Thyroid gland (tissue), 4 donors: ENCODE results near the gene ATP13A3. TPM values are rescaled to one million over a fixed set of nuclear protein-coding genes. Genes with fewer than 3 reads are reported as not detected.

Experiments
- DNase-seq, 2 donors: peaks; one replicate each; pipeline ENCODE4 v3.0.0-alpha.2; 2019
- H3K27ac ChIP-seq, 3 donors: fragments of 200-600 bp; sonication (generic); 1 replicate in 2 of 3; 2 replicates in 1 of 3; pipeline ENCODE4 v1.5.1; 2016 to 2019; ENCODE audit warnings: mild to moderate bottlenecking in 1 of 3, moderate library complexity in 1 of 3
- H3K27me3 ChIP-seq: fragments of 200-600 bp; sonication (generic); one replicate; pipeline ENCODE4 v1.5.1; 2019
- H3K36me3 ChIP-seq, 2 donors: fragments of 200-600 bp; sonication (generic); one replicate each; pipeline ENCODE4 v1.5.1; 2016 to 2019
- H3K4me1 ChIP-seq, 2 donors: fragments of 200-600 bp; sonication (generic); one replicate each; pipeline ENCODE4 v1.5.1; 2017 to 2019
- H3K4me3 ChIP-seq, 3 donors: fragments of 200-600 bp; sonication (generic); replicated peaks in 1 of 3; 1 replicate in 2 of 3; 2 replicates in 1 of 3; pipeline ENCODE4 v1.5.1; 2016; ENCODE audit warnings: mild to moderate bottlenecking in 1 of 3
- H3K9me3 ChIP-seq: fragments of 200-600 bp; sonication (generic); one replicate; pipeline ENCODE4 v1.5.1; 2017
- POLR2A ChIP-seq, 2 donors: fragments of 450-650 bp; IDR thresholded peaks; one replicate each; pipeline ENCODE4 v1.6.1; 2017; ENCODE audit warnings: antibody characterized with exemption in 2 of 2, mild to moderate bottlenecking in 2 of 2, moderate library complexity in 1 of 2
- WGBS, 2 donors: methylation state at CpG; one replicate each; pipeline ENCODE4 v1.1.5; 2017; 5-methylcytosine and 5-hydroxymethylcytosine counted together
- intact Hi-C: fragments of 100-400 bp; cut with DNase I; formaldehyde crosslinking; loops from one replicate; pipeline ENCODE4 v1.15.1; 2023
- total RNA-seq, 4 donors: library from RNA; depleted of rRNA; stranded (reverse); fragments of >200 nt; gene quantifications; one replicate each; pipeline ENCODE4 v1.2.3, GENCODE V29; 2016
- TF ChIP-seq, protein P1 (sequence below), 6 experiments: fragments of 200-600 bp in 3 of 6; fragments of 450-650 bp in 3 of 6; sonication (generic) in 3 of 6; IDR thresholded peaks; one replicate each; pipeline ENCODE4 v1.5.1; 2016 to 2019; ENCODE audit warnings: antibody characterized with exemption in 6 of 6, mild to moderate bottlenecking in 2 of 6, inconsistent platforms in 1 of 6, moderate library complexity in 1 of 6

The ATP13A3 gene
- total RNA-seq, 4 donors from 2014 or later: 262 to 426 (median 341) TPM

GRCh38 chr3:194481103-194481502 is 5.7 kb downstream of the ATP13A3 start:
- Histone ChIP-seq H3K9me3 (no peaks in the 10 kb centered on the region), H3K4me3 (no peak overlapping the region), H3K27ac (peak overlapping the region; percentile 34 to 66 (median 46)), H3K4me1 (peaks cover 57 to 71% of the 10 kb centered on the region in 2 donors), H3K36me3 (no peaks in the 10 kb centered on the region), H3K27me3 (no peaks in the 10 kb centered on the region)
- intact Hi-C loops: no loop called here
- TF ChIP-seq, protein P1, sequence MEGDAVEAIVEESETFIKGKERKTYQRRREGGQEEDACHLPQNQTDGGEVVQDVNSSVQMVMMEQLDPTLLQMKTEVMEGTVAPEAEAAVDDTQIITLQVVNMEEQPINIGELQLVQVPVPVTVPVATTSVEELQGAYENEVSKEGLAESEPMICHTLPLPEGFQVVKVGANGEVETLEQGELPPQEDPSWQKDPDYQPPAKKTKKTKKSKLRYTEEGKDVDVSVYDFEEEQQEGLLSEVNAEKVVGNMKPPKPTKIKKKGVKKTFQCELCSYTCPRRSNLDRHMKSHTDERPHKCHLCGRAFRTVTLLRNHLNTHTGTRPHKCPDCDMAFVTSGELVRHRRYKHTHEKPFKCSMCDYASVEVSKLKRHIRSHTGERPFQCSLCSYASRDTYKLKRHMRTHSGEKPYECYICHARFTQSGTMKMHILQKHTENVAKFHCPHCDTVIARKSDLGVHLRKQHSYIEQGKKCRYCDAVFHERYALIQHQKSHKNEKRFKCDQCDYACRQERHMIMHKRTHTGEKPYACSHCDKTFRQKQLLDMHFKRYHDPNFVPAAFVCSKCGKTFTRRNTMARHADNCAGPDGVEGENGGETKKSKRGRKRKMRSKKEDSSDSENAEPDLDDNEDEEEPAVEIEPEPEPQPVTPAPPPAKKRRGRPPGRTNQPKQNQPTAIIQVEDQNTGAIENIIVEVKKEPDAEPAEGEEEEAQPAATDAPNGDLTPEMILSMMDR (IDR thresholded peaks at IDR 0.05): no peak
- no peak for TF ChIP-seq POLR2A (IDR thresholded peaks at IDR 0.05)
- no peak for DNase-seq

DNA sequence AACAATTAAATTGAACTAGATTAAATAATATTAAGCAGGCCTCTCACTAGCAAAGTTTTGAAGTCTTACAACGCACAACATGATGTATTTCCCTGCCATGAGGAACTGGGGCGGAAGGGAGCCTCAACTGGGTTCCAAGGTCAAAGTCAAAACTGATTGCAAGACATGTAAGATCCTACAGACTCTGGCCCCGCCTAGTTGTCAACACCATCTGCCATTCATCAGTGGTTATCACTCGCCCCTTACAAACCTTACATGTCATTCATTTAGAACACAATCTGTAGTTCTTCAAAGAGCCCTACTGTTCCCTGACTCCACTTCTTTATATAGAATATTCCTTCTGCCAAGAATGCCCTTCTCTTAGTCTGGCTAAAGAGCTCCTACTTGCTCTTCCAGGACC is 10.0 kb downstream of the ATP13A3 start:
- Histone ChIP-seq H3K36me3 (no peaks in the 10 kb centered on the region), H3K4me1 (peaks cover 39 to 47% of the 10 kb centered on the region in 2 donors), H3K4me3 (no peak overlapping the region), H3K9me3 (no peaks in the 10 kb centered on the region), H3K27ac (no peak overlapping the region), H3K27me3 (no peaks in the 10 kb centered on the region)
- DNase-seq: no peak
- intact Hi-C loops: no loop called here
- TF ChIP-seq POLR2A (IDR thresholded peaks at IDR 0.05): no peak
- TF ChIP-seq, protein P1 (IDR thresholded peaks at IDR 0.05): no peak
- WGBS, 2 donors: 93 to 94% methylated on average over 4 of the region's 4 CpGs

DNA sequence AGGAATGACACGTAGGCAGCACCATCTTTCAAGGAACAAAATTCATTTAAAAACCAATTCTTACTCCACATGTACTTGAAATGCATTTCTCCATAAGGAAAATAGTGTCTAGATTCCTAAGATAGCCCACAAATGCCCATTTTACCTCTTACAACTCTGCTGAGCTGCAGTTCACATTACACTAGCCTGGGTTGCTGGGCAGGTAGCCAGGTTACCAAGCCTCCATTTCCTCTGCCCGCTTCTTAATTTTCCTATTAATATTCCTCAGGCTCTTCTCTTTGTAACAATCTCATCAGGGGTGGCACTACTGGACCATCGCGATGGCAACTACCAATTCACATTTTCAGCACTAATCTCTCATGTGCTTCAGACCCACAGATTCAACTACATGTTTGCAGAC is 10.8 kb downstream of the ATP13A3 start:
- no peak for TF ChIP-seq POLR2A (IDR thresholded peaks at IDR 0.05)
- TF ChIP-seq, protein P1 (IDR thresholded peaks at IDR 0.05): no peak
- no peaks in the 10 kb centered on the region for H3K36me3 ChIP-seq
- H3K4me3 ChIP-seq: no peak overlapping the region
- H3K27me3 ChIP-seq: no peaks in the 10 kb centered on the region
- H3K4me1 ChIP-seq: peaks cover 31 to 44% of the 10 kb centered on the region in 2 donors
- no peak overlapping the region for H3K27ac ChIP-seq
- DNase-seq: peak in 1 of 2 donors; percentile 31
- H3K9me3 ChIP-seq: no peaks in the 10 kb centered on the region
- intact Hi-C loops: no loop called here
- 91 to 93% methylated on average over 4 of the region's 4 CpGs for WGBS, 2 donors

DNA sequence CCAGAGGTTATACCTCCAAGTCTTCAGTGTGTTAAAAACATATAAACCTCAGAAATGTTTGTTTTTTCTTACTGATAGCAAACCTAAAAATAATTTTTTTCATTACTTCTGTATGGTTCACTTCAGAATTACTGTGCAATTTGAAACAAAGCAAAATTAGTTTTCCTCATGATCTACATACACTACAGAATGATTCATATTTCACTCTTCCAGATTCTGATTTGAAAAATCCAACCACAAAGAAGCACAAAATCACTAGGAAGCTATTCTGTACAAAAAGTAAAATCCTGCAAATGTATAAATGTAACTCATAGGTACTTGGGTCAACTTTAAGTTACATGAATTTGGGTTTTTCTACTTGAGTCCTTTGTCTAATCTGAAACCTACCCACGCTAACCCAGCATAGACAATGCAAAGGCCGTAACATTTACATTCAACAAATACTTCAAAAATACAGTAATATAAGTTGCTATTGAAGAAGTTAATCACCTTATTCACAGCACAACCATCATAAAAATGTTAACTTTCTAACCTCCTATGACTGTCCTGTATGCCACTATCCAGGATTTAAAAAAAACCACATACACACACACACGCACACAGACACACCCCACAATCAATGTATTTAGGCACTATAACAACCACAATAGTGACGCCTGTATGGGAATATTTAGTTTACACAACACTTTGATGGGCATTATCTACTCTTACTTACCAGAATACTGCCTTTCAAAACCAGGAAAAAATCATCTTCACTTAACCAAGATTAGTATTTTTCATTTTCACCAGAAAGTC is 11.5 kb downstream of the ATP13A3 start:
- TF ChIP-seq POLR2A (IDR thresholded peaks at IDR 0.05): no peak
- TF ChIP-seq, protein P1 (IDR thresholded peaks at IDR 0.05): no peak
- Histone ChIP-seq H3K27ac (no peak overlapping the region), H3K36me3 (no peaks in the 10 kb centered on the region), H3K4me1 (peaks cover 25 to 38% of the 10 kb centered on the region in 2 donors), H3K9me3 (no peaks in the 10 kb centered on the region), H3K27me3 (no peaks in the 10 kb centered on the region), H3K4me3 (no peak overlapping the region)
- 95% methylated on average over 4 of the region's 4 CpGs for WGBS, 2 donors
- intact Hi-C loops: no loop called here
- no peak for DNase-seq

DNA sequence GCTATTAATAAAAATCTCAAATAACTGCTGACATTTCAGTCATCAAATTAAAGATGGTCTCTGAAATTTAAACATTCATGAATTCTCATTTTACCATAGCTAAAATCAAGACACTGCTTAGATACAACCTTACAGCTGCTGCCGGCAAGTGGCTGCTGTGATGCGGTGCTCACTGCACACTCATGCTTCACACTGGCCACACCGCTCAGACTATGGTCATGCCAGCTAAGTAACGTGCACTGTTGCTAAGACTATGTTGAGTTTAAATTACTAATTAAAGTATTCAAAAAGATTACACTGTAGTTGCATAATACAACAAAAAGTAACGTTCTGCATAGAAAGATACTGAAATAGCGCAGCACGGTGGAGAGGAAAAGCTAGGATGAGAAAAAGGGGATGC is 12.1 kb downstream of the ATP13A3 start:
- H3K4me3 ChIP-seq: no peak overlapping the region
- no peaks in the 10 kb centered on the region for H3K36me3 ChIP-seq
- intact Hi-C loops: loop anchor here (5.0 kb wide), 2 partner anchors 98 to 123 kb away; no protein-coding TSS in a partner anchor
- TF ChIP-seq, protein P1 (IDR thresholded peaks at IDR 0.05): no peak
- TF ChIP-seq POLR2A (IDR thresholded peaks at IDR 0.05): no peak
- H3K4me1 ChIP-seq: peaks cover 18 to 33% of the 10 kb centered on the region in 2 donors
- no peaks in the 10 kb centered on the region for H3K9me3 ChIP-seq
- no peak overlapping the region for H3K27ac ChIP-seq
- no peak for DNase-seq
- no peaks in the 10 kb centered on the region for H3K27me3 ChIP-seq
- WGBS, 2 donors: 85 to 87% methylated on average over 7 of the region's 7 CpGs
